MM.1S (cell line): ENCODE results near the gene CD48.

ENCODE experiments used
- DNase-seq: peaks from one replicate; pipeline ENCODE4 v3.0.0-alpha.2; 2015
- H2AFZ ChIP-seq: fragments of 300-600 bp; sonication (generic); 2 replicates; pipeline ENCODE4 v1.6.0; 2016; ENCODE audit warnings: antibody characterized with exemption, low read length
- H3F3A ChIP-seq: fragments of 300-600 bp; sonication (generic); 2 replicates; pipeline ENCODE4 v1.6.1; 2016; ENCODE audit warnings: mild to moderate bottlenecking, antibody characterized with exemption, low read length, moderate library complexity, mixed read lengths; ENCODE audit not compliant: insufficient read depth
- H3K27ac ChIP-seq: fragments of 300-600 bp; sonication (generic); 2 replicates; pipeline ENCODE4 v1.5.1; 2016; ENCODE audit warnings: mild to moderate bottlenecking, low read length
- H3K27me3 ChIP-seq: fragments of 300-600 bp; sonication (generic); replicated peaks from 2 replicates; pipeline ENCODE4 v1.6.0; 2016; ENCODE audit warnings: low read length; ENCODE audit not compliant: insufficient read depth
- H3K36me3 ChIP-seq: fragments of 300-600 bp; sonication (generic); replicated peaks from 2 replicates; pipeline ENCODE4 v1.6.1; 2016; ENCODE audit warnings: mild to moderate bottlenecking, low read length, mixed read lengths; ENCODE audit not compliant: insufficient read depth
- H3K4me1 ChIP-seq: fragments of 300-600 bp; sonication (generic); 2 replicates; pipeline ENCODE4 v1.6.1; 2016; ENCODE audit warnings: low read length, mixed read lengths
- H3K4me2 ChIP-seq: fragments of 300-600 bp; sonication (generic); 2 replicates; pipeline ENCODE4 v1.6.0; 2016; ENCODE audit warnings: low read depth, low read length
- H3K4me3 ChIP-seq: fragments of 300-600 bp; sonication (generic); 2 replicates; pipeline ENCODE4 v1.5.1; 2016; ENCODE audit warnings: low read length, mixed read lengths
- H3K79me2 ChIP-seq: fragments of 300-600 bp; sonication (generic); 2 replicates; pipeline ENCODE4 v1.6.1; 2016; ENCODE audit warnings: mixed run types, low read length, mixed read lengths
- H3K9ac ChIP-seq: fragments of 300-600 bp; sonication (generic); 2 replicates; pipeline ENCODE4 v1.6.1; 2016; ENCODE audit warnings: low read length, mixed read lengths
- H3K9me2 ChIP-seq: fragments of 300-600 bp; sonication (generic); replicated peaks from 2 replicates; pipeline ENCODE4 v1.6.1; 2016; ENCODE audit warnings: mild to moderate bottlenecking, low read length, mixed read lengths; ENCODE audit not compliant: insufficient read depth
- H3K9me3 ChIP-seq: fragments of 300-600 bp; sonication (generic); replicated peaks from 2 replicates; pipeline ENCODE4 v1.6.1; 2016; ENCODE audit warnings: mild to moderate bottlenecking, low read length, mixed read lengths; ENCODE audit not compliant: insufficient read depth
- H4K20me1 ChIP-seq: fragments of 300-600 bp; sonication (generic); 2 replicates; pipeline ENCODE4 v1.6.1; 2016; ENCODE audit warnings: mild to moderate bottlenecking, low read length, moderate library complexity, mixed read lengths; ENCODE audit not compliant: insufficient read depth
- CTCF ChIP-seq: fragments of 300-600 bp; sonication (generic); IDR thresholded peaks from 2 replicates; pipeline ENCODE4 v1.5.1; 2016; ENCODE audit warnings: antibody characterized with exemption, low read length, mixed read lengths
- EZH2 ChIP-seq: fragments of 300-600 bp; sonication (generic); optimal IDR thresholded peaks from 2 replicates; pipeline ENCODE3; 2017; ENCODE audit warnings: low read depth, mild to moderate bottlenecking, antibody characterized with exemption, low read length, mixed read lengths
- EZH2phosphoT487 ChIP-seq: fragments of 300-600 bp; sonication (generic); IDR thresholded peaks from 2 replicates; pipeline ENCODE4 v1.6.1; 2018; ENCODE audit warnings: antibody characterized with exemption, low read length

Gene CD48

GRCh38 chr1:160744199-160744851 lies 32.7 kb upstream of the CD48 start:
- Histone ChIP-seq H3K4me1 (peaks cover 44% of the 10 kb centered on the region), H3K27ac (peak overlapping the region; percentile 88)

GRCh38 chr1:160743266-160743665 lies 31.6 kb upstream of the CD48 start:
- peak overlapping the region; percentile 86 for H3K9ac ChIP-seq
- H3K79me2 ChIP-seq = peaks cover 100% of the 10 kb centered on the region
- H3K4me2 ChIP-seq = peak overlapping the region; percentile 92
- H3K9me3 ChIP-seq = no peaks in the 10 kb centered on the region
- no peaks in the 10 kb centered on the region; the same call in 1 of the 2 replicates for H3K36me3 ChIP-seq
- peaks cover 49% of the 10 kb centered on the region for H3K4me1 ChIP-seq
- no peaks in the 10 kb centered on the region for H3K27me3 ChIP-seq
- TF ChIP-seq CTCF = no peak
- no peak for TF ChIP-seq EZH2
- TF ChIP-seq EZH2phosphoT487 = no peak
- peak; percentile 74 for DNase-seq
- peaks cover 22% of the 10 kb centered on the region; the same call in 1 of the 2 replicates for H4K20me1 ChIP-seq
- no peaks in the 10 kb centered on the region for H3K9me2 ChIP-seq
- H3F3A ChIP-seq = peaks cover 61% of the 10 kb centered on the region
- peak overlapping the region; percentile 81 for H3K4me3 ChIP-seq
- H3K27ac ChIP-seq = peak overlapping the region; percentile 88
- no peak overlapping the region for H2AFZ ChIP-seq

More at GRCh38 chr1:160744199-160744851, 32.7 kb upstream of the CD48 start:
- Histone ChIP-seq H4K20me1 (peaks cover 32% of the 10 kb centered on the region; the same call in 1 of the 2 replicates), H3K36me3 (peaks cover 6% of the 10 kb centered on the region), H3K9me3 (no peaks in the 10 kb centered on the region), H3K4me3 (peak overlapping the region; percentile 81; the same call in 1 of the 2 replicates), H3K9ac (peak overlapping the region; percentile 86; the same call in 1 of the 2 replicates), H3K9me2 (no peaks in the 10 kb centered on the region), H2AFZ (no peak overlapping the region), H3K79me2 (peaks cover 100% of the 10 kb centered on the region), H3F3A (peaks cover 56% of the 10 kb centered on the region), H3K4me2 (peak overlapping the region; percentile 92), H3K27me3 (no peaks in the 10 kb centered on the region)
- peak; percentile 52 for DNase-seq
- TF ChIP-seq EZH2phosphoT487 (no peak), CTCF (peak; percentile 35)

- TF ChIP-seq EZH2 = no peak
- TF ChIP-seq EZH2phosphoT487 = no peak
- no peak for TF ChIP-seq CTCF
- Histone ChIP-seq H3K27ac (peak overlapping the region; percentile 88), H3K27me3 (no peaks in the 10 kb centered on the region), H3K9me3 (no peaks in the 10 kb centered on the region), H2AFZ (no peak overlapping the region), H3F3A (peaks cover 61% of the 10 kb centered on the region), H3K4me1 (peaks cover 55% of the 10 kb centered on the region), H3K4me2 (peak overlapping the region; percentile 92), H3K79me2 (peaks cover 97% of the 10 kb centered on the region), H3K4me3 (peak overlapping the region; percentile 81), H4K20me1 (peaks cover 16% of the 10 kb centered on the region; the same call in 1 of the 2 replicates), H3K9me2 (no peaks in the 10 kb centered on the region), H3K36me3 (no peaks in the 10 kb centered on the region; the same call in 1 of the 2 replicates), H3K9ac (peak overlapping the region; percentile 86)
- peak; percentile 35 for DNase-seq
Observed at GRCh38 chr1:160742428-160743127, 31.0 kb upstream of the CD48 start.
